MM.1S (cell line): ENCODE measurements around the gene ARHGEF10L.

ENCODE experiments used
- EZH2 ChIP-seq: fragments of 300-600 bp; sonication (generic); optimal IDR thresholded peaks from 2 replicates; pipeline ENCODE3; 2017; ENCODE audit warnings: low read depth, mild to moderate bottlenecking, antibody characterized with exemption, low read length, mixed read lengths
- EZH2phosphoT487 ChIP-seq: fragments of 300-600 bp; sonication (generic); IDR thresholded peaks from 2 replicates; pipeline ENCODE4 v1.6.1; 2018; ENCODE audit warnings: antibody characterized with exemption, low read length
- TF ChIP-seq, protein P1 (sequence below): fragments of 300-600 bp; sonication (generic); IDR thresholded peaks from 2 replicates; pipeline ENCODE4 v1.5.1; 2016; ENCODE audit warnings: antibody characterized with exemption, low read length, mixed read lengths

DNA sequence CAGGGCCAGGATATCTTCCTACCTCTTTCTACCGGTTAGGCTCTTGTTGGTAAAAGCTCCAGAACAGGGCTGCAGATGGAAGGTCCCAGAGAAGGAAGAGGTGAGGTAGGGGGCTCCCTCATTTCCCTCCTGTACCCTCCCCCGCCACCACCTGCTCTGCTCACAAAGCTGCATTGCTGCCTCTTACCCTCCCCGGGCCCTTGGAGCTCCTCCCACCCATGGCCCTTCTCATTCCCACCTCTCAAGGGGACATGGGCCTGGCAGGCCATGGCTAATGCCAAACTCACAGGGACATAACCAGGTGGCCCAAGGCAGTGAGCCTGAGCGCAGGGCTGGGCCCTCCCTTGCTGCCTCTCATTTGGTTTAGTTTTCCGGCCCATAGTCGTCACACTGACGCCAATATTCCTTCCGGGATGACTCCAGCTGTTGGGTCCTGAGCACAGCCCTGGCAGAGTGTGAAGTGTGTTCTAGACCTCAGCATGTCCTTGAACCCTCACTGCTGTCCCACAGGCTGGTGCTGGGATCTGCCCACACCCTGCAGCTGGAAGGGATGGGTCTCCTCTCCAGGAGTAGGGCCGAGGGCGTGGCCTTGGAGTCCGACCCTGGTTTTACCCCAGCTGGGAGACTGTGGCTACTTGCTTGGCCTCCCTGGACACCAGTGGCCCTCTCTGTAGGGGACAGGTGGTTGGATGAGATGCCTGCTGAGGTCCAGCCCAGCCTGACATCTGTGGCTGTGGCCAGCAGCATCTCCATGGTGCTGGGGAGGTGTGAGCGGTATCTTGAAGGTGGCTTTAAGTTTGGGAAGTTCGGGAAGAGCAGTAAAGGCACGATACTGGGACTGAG is 104.6 kb downstream of the ARHGEF10L start:
- TF ChIP-seq EZH2 (no peak), EZH2phosphoT487 (no peak)
- TF ChIP-seq, protein P1, sequence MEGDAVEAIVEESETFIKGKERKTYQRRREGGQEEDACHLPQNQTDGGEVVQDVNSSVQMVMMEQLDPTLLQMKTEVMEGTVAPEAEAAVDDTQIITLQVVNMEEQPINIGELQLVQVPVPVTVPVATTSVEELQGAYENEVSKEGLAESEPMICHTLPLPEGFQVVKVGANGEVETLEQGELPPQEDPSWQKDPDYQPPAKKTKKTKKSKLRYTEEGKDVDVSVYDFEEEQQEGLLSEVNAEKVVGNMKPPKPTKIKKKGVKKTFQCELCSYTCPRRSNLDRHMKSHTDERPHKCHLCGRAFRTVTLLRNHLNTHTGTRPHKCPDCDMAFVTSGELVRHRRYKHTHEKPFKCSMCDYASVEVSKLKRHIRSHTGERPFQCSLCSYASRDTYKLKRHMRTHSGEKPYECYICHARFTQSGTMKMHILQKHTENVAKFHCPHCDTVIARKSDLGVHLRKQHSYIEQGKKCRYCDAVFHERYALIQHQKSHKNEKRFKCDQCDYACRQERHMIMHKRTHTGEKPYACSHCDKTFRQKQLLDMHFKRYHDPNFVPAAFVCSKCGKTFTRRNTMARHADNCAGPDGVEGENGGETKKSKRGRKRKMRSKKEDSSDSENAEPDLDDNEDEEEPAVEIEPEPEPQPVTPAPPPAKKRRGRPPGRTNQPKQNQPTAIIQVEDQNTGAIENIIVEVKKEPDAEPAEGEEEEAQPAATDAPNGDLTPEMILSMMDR = no peak
